Measurements from ENCODE around the gene PACC1.

Gene PACC1

GRCh38 chr1:212437179-212437798 is 22.6 kb upstream of the PACC1 start:
- DNase-seq = no peak

- no peak for DNase-seq
These were observed 20.3 kb upstream of the PACC1 start for GRCh38 chr1:212434992-212435391.

DNA sequence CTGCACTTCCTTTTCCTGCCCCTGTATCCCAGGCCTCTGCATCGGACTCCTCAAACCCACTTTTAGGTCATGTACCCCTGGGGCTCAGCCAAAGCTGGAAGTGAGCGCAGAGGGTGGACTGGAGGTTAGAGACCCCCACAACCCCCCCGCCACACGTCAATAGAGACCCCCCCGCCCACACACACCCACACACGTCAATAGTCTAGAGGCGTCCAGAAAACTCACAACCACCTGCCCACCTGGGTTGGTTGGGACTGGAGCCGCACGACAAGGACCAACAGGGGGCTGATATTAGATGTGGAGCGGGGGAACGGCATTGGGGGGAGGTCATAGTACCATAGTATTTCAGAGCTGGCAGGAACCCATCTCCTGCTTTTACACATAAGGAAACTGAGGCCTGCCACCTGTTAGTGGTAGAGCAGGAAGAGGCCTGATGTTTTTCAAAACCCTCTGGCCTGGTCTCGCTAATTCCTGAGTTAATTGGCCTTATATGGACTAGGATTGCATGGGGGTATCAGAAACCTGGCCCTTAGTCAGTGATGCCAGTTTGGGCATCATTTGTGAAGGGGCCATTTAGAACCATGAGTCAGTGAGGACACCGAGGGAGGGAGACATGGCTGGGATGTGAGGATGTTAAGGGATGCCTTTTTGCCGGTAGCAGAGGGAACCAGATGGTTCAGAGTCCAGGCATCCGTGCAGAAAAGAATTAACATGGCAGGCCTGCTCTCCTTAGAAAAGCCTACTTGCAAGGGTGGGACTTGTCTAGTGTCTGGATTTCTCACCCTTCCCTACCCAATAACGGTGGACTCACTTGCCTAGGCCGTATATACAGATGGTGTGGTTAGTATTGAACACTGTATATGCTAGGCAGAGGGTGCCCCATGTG is 19.1 kb upstream of the PACC1 start:
- DNase-seq = no peak

- peak; percentile 91 for DNase-seq
These were observed 18.2 kb upstream of the PACC1 start, which contains the start of gene NENF for GRCh38 chr1:212432661-212433576. Gene NENF, plus strand, starts transcription at chr1:212432920. Its CDS starts 24 bp downstream, at chr1:212432944.

DNA sequence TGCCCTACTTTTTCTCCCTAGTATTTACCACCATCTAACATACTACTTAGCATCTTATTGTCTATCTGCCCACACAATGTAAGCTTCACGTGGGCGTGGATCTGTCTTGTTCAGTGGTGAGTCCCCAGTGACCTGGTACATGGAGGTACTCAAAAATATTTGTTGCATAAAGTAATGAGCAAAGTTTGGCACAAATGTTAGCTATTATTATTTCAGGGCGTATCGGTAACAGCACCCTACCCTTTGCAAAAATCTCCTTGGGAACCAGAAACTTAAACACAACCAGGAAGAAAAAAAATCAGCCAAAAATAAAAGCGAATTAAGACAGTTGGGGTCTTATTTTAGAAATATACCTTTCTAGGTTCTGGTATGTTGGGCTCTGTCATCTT is 17.6 kb upstream of the PACC1 start:
- no peak for DNase-seq

DNA sequence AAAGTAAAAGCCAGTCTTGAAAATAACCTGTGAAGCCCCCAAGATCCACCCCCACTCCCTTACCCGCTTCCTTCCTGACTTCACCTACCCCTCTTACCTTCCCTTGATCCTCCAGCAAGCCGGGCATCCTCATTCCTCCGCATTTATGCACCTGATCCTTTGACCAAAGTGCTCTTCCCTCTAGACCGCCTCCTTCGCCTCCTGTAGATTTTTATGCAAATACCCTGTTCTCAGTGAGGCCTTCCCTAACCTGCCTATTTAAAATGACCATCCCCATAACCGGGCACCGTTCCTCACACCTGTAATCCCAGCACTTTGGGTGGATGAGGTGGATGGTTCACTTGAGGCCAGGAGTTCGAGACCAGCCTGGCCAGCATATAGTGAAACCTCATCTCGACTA is 17.0 kb upstream of the PACC1 start:
- DNase-seq = no peak

GRCh38 chr1:212430955-212431394 is 16.3 kb upstream of the PACC1 start:
- DNase-seq = no peak

DNA sequence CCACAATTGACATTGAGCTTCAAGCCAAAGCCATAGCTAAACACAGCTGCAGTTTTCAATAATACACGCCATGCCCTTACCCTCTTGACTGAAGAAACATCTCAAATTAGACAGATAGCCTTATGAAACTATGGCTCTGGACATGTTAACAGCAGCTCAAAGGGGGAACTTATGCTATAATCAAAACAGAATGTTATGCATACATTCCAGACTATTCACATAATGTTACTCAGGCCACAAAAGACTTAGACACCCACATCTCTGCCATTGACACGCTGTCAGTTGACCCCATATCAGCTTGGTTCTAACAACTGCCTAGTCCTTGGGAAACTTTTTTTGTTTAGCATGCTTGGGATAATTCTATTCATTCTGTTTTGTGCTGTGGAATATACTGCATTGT is 15.7 kb upstream of the PACC1 start:
- DNase-seq = no peak

- DNase-seq = no peak
These were observed 13.8 kb upstream of the PACC1 start for GRCh38 chr1:212428496-212428895.

- DNase-seq = no peak
These were observed 9.2 kb upstream of the PACC1 start for GRCh38 chr1:212423879-212424278.

- no peak for DNase-seq
These were observed 6.5 kb upstream of the PACC1 start for GRCh38 chr1:212421165-212421564.

GRCh38 chr1:212415107-212415841 is 588 bp upstream of the PACC1 start:
- DNase-seq = no peak

DNA sequence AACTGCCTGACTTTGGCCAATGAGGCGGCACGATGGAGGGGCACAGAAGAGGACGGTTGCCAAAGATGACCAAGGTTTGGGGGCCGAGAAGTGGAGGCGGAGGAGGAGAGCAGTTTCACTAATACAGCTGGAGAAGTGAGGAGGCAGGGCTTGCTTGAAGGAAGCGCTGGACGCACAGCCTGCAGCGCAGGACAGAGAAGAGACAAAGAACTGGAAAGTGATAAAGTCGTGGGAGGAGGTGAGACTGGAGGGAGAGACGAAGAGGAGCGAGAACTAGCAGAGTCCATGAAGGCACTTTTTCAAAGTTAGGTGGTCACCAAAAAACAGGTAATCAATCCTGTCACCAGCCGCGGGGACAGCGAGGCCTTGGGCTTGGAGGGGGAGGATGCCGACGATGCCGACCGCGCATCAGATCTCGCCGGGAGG is 771 bp downstream of the PACC1 start:
- DNase-seq = no peak

GRCh38 chr1:212412374-212412773 is 2.3 kb downstream of the PACC1 start:
- DNase-seq = no peak

- no peak for DNase-seq
These were observed 4.4 kb downstream of the PACC1 start for GRCh38 chr1:212410231-212410820.

DNA sequence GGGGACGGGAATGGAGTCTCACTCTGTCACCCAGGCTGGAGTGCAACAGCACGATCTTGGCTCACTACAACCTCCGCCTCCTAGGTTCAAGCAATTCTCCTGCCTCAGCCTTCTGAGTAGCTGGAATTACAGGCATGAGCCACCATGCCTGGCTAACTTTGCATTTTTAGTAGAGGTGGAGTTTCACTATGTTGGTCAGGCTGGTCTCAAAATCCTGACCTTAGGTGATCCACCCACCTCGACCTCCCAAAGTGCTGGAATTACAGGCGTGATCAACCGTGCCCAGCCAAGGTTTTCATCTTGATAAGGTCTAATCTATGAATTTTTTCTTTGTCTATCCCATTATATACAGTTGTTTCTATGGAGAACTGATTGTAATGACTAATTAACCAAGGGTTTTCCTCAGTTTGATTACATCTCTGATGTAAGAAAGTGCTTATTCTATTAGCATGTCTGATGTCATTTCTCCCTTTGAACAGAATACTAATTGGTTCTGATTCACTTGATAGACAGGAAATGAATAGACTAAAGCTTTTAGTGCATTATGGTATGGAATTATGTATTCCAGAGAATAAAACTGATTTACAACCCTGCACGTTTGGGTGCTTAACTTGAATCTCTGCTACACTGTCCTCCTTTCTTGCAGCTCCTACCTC is 11.9 kb downstream of the PACC1 start:
- DNase-seq = no peak

DNA sequence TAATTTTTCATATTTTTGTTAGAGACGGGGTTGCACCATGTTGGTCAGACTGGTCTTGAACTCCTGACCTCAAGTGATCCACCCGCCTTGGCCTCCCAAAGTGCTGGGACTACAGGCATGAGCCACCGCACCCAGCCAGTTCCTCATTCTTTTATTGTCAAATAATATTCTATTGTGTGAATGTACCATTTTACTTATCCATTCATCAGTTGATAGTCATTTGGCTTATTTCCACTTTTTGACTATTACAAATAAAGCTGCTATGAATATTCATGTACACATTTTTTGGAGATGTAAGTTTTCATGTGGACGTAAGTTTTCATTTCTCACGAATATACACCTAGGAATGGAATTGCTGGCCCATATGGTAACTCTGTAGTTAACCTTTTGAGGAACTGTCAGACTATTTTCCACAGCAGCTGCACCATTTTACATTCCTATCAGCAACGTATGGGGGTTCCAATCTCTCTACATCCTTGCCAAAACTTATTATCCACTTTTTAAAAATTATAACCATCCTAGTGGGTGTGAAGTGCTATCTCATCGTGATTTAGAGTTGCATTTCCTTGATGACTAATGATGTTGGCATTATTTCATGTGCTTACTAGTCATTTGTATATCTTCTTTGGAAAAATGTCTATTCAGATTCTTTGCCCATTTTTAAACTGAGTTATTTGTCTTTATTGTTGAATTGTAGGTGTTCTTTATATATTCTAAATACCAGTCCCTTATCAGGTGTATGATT is 12.7 kb downstream of the PACC1 start:
- DNase-seq = no peak

DNA sequence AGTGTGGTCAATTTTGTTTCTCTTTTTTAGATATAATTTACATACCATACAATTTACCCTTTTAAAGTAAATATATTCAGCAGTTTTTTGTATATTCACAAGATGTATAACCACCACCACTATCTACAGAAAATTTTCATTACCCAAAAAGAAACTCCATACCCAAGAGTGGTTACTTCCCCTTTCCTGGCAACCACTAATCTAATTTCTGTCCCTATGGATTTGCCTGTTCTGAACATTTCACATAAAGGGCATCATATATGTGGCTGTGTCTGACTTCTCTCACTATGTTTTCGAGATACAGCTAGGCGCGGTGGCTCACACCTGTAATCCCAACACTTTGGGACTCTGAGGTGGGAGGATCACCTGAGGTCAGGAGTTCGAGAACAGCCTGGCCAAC is 13.6 kb downstream of the PACC1 start:
- DNase-seq = no peak

GRCh38 chr1:212397171-212397570 is 17.5 kb downstream of the PACC1 start:
- no peak for DNase-seq

DNA sequence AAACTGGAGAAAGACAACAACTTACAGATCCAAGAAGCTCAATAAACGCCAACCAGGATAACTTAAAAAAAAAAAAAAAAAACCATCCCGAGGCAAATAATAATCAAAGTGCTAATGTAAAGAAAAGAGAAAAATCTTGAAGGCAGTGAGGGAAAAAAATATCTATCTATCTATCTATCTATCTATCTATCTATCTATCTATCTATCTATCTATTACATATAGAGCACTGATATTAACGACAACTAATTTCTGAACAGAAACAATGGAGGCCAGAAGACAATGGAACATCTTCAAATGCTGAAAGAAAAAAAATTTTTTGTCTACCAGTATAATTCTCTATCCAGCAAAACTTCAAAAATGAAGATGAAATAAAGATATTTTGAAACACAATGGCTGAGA is 18.0 kb downstream of the PACC1 start:
- no peak for DNase-seq

Data from femur (tissue), 1 donor.